C4-2B (cell line): ENCODE data around the gene MGMT.

Experiments used
- CTCF ChIP-seq: fragments of 450-650 bp; conservative IDR thresholded peaks from 2 replicates; pipeline ENCODE4 v1.5.1; 2017; ENCODE audit warnings: mild to moderate bottlenecking
- ZFX ChIP-seq: fragments of 450-650 bp; IDR thresholded peaks from 2 replicates; pipeline ENCODE4 v1.6.1; 2017

GRCh38 chr10:129808092-129808983 lies 341.3 kb downstream of the MGMT start:
- no peak for TF ChIP-seq CTCF
- no peak for TF ChIP-seq ZFX
